GM18505 (cell line): Measurements from ENCODE around the gene SLC5A9.
"Not testable (repeated sequence)": the region's sequence is repeated elsewhere in the genome, so short reads cannot be mapped to it uniquely, and the experiment has no call there.

Experiments
- ATAC-seq: cut with Tn5 transposase; IDR thresholded peaks from one replicate; pipeline ENCODE4 v1.9.1; 2021; ENCODE audit not compliant: unreplicated experiment
- POLR2A ChIP-seq: IDR thresholded peaks from 4 replicates; pipeline ENCODE4 v1.6.1; 2011; ENCODE audit warnings: borderline replicate concordance; ENCODE audit not compliant: insufficient read depth, insufficient read length; ENCODE audit errors: extremely low read depth

The SLC5A9 gene

DNA sequence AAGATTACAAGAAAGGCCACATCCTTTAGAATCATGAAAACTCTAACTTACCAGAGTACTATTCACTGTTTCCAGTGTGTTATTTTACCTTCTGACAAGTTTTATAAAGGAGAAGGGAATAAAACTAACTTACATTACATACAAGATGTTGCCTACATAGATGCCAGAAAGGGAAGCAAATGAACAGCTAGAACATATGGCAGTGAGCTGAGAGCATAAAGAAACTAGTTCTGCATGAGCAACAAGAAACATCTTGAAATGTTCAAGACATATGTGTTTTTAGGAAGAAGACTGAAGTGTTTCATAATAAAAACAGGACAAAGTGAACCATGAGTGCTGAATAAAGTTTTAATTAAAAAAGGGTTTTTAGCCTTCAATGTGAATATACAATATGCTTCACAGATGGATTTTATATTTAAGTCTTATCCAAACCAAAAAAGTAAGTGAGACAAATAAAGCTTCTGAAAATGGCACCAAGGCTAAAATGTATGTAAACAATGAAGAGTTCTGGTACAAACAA lies 39.4 kb downstream of the SLC5A9 start:
- no peak for TF ChIP-seq POLR2A
- no peak for ATAC-seq

DNA sequence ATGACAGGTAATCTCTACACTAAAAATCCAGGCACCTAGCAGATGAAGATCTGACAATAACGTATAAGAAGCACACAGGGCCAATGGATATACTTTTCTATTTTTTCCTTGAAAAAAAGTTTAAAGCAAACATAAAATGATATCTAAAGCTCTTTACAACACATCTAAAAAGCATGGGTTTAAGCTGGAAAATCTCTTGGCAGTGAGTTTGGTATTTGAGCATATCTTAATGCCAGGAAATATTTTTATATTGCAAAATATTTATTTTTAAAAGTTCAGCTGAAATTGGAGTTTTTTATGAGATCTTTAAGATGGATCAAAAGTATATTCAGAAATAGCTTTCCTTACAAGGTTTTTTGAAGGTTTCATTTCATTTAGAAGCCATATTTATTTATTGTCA lies 40.5 kb downstream of the SLC5A9 start:
- TF ChIP-seq POLR2A, result no peak
- ATAC-seq, result no peak

DNA sequence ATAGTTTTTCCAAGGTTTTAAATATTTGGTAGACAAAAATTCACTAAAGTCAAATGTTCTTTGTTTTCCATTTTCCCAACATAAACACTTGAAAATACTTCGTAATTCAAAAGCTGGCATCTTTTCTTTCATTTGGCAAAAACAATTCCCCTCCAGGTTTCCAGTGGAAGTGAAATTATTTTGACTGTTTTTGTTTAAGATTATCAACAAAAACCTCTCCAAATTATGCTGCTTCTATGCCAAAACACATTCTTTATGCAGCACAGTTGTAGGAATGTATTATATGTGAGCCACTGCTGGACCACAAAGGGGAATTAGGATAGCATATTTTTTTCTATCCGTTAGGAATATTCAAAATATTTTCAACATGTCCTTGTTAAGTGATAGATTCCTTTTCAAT lies 44.1 kb downstream of the SLC5A9 start:
- ATAC-seq, result no peak
- no peak for TF ChIP-seq POLR2A

DNA sequence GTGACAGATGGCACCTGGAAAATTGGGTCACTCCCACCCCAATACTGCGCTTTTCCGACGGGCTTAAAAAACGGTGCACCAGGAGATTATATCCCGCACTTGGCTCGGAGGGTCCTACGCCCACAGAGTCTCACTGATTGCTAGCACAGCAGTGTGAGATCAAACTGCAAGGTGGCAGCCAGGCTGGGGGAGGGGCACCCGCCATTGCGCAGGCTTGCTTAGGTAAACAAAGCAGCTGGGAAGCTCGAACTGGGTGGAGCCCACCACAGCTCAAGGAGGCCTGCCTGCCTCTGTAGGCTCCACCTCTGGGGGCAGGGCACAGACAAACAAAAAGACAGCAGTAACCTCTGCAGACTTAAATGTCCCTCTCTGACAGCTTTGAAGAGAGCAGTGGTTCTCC lies 54.9 kb downstream of the SLC5A9 start:
- ATAC-seq, result not testable (repeated sequence)

DNA sequence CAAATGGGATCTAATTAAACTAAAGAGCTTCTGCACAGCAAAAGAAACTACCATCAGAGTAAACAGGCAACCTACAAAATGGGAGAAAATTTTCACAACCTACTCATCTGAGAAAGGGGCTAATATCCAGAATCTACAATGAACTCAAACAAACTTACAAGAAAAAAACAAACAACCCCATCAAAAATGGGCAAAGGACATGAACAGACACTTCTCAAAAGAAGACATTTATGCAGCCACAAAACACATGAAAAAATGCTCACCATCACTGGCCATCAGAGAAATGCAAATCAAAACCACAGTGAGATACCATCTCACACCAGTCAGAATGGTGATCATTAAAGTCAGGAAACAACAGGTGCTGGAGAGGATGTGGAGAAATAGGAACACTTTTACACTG lies 59.8 kb downstream of the SLC5A9 start:
- not testable (repeated sequence) for ATAC-seq

DNA sequence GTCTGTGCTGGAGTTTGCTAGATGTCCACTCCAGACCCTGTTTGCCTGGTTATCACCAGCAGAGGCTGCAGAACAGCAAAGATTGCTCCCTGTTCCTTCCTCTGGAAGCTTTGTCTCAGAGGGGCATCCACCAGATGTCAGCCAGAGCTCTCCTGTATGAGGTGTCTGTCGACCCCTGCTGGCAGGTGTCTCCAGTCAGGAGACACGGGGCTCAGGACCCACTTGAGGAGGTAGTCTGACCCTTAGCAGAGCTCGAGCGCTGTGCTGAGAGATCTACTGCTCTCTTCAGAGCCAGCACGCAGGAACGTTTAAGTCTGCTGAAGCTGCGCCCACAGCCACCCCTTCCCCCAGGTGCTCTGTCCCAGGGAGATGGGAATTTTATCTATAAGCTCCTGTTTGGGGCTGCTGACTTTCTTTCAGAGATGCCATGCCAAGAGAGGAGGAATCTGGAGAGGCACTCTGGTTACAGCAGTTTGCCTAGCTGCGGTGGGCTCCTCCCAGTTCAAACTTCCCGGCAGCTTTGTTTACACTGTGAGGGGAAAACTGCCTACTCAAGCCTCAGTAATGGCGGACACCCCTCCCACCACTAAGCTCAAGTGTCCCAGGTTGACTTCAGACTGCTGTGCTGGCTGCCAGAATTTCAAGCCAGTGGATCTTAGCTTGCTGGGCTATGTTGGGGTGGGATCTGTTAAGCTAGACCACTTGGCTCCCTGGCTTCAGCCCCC lies 62.3 kb downstream of the SLC5A9 start:
- not testable (repeated sequence) for ATAC-seq

DNA sequence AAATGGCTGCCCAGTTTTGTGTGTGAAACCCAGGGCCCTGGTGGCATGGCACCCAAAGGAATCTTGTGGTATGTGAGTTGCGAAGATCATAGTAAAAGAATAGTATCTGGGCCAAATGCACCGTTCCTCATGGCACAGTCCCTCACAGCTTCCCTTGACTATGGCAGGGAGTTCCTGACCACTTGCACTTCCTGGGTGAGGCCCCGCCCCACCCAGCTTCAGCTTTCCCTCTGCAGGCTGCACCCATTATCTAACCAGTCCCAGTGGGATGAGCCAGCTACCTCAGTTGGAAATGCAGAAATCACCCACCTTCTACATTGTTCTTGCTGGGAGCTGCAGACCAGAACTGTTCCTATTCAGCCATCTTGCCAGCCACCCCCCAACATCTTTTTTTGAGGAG lies 63.0 kb downstream of the SLC5A9 start:
- ATAC-seq, result no peak
- TF ChIP-seq POLR2A, result no peak

DNA sequence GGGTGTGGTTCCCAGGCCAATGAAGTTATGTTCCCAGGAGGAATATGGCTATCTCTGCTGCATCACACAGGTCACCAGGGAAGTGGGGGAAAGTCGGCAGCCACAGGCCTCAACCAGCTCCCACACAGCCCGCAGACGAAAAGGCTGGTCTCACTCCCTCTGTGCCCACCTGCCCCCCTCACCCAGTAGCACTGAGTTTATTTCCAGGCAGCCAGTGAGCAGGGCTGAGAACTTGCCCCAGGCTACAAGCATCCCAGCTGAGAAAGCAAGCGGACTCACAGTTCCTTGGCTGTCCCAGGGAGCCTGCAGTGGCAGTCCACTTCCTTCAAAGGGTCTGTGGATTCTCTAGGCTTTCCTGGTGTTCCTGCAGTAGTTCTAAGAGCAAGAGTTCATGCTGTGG lies 68.9 kb downstream of the SLC5A9 start:
- no peak for TF ChIP-seq POLR2A
- no peak for ATAC-seq

DNA sequence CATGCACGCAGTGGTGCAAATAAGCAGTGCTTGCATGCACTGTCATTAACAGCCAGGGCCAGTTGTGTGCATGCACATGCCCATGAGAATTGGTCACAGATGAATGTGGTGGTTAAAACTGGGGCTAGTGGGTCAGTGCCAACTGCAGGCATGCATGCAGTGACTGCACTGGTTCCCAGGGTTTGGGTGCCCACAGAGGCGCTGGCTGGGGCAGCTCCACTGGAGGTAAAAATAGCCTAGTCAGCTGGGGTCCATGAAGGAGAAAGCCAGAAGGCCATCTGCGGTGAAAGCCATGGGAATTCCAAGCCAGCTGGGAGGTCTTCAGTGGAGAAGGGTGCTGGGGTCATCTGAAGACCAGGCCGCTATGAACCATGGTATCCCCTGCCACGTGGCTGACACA lies 70.2 kb downstream of the SLC5A9 start:
- no peak for ATAC-seq
- no peak for TF ChIP-seq POLR2A

DNA sequence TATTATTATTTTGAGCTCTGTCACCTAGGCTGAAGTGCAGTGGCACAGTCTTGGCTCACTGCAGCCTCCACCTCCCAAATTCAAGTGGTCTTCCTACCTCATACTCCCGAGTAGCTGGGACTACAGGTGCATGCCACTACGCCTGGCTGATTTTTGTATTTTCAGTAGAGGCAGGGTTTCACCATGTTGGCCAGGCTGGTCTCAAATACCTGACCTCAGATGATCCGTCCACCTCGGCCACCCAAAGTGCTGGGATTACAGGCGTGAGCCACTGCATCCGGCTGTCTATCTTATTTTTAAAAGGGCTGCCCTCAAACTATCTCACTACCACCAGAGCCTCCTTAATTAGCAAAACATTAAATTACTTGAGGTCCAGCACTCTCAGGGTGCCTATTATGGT lies 71.6 kb downstream of the SLC5A9 start:
- not testable (repeated sequence) for ATAC-seq

DNA sequence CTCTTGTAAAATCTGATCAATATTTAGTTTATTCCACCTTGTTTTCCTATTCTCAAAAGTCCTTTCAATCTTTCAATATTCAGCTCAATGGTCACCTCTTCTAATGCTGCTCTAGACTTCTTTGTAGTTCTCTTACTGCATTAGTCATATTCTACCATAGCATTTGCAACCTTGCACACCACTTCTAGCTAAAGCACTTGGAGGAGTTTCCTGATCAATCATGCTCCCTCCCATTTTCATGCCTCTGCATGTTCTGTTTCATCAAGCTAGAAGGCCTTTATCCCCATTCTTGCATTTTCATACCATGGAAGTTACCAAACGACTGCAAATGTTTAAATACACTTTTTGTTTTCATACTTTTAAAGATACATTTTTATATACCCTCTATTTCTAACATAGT lies 72.1 kb downstream of the SLC5A9 start:
- no peak for ATAC-seq
- no peak for TF ChIP-seq POLR2A
